ENCODE results near the gene GLB1L2.

GRCh38 chr11:134294664-134295063 is 37.1 kb upstream of the GLB1L2 start:
- TF ChIP-seq CTCF (IDR thresholded peaks at IDR 0.05; ENCODE audit: low read depth, low read length) = no peak
- no peak for TF ChIP-seq POLR2A (IDR thresholded peaks at IDR 0.05; ENCODE audit: extremely low read depth, insufficient read length)
- TF ChIP-seq MYC (IDR thresholded peaks at IDR 0.05; ENCODE audit: low read depth, low read length) = no peak
- no peak for TF ChIP-seq MAX (IDR thresholded peaks at IDR 0.05; ENCODE audit: low read depth, low read length)

Measured in NB4 (cell line).